ENCODE measurements around the gene PPP3R1.

DNA sequence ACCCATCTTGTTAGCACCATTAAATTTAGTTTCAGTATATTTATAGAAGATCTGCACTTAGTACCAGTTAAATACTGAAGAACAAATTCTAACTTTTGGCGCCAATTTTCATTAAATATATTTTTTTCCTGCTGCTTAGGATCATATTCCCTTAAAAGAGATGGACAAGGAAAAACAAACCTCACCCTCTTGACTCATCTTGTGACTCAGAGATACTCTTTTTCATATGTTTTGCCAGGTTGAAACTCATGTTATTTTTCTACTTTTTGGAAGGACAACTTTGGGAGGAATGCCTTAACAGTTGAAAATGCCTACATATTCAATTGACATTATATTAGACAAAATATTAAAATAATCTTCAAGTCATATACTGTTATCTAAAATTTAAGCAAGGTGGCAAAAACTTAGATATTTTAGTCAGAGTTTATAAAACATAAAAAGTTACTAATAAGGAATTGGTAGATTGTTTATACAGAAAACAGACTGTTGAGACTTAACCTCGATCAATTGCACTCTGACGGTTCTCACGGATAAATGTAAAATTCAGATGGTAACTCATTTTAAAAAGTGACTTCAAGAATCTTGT, 58.5 kb downstream of the PPP3R1 start:
- TF ChIP-seq POLR2AphosphoS5 (IDR thresholded peaks at IDR 0.05; ENCODE audit: low read depth, low read length), result no peak
- no peak for TF ChIP-seq SIN3A (IDR thresholded peaks at IDR 0.05; ENCODE audit: borderline replicate concordance, insufficient read depth, low read length)
- TF ChIP-seq, protein P1, sequence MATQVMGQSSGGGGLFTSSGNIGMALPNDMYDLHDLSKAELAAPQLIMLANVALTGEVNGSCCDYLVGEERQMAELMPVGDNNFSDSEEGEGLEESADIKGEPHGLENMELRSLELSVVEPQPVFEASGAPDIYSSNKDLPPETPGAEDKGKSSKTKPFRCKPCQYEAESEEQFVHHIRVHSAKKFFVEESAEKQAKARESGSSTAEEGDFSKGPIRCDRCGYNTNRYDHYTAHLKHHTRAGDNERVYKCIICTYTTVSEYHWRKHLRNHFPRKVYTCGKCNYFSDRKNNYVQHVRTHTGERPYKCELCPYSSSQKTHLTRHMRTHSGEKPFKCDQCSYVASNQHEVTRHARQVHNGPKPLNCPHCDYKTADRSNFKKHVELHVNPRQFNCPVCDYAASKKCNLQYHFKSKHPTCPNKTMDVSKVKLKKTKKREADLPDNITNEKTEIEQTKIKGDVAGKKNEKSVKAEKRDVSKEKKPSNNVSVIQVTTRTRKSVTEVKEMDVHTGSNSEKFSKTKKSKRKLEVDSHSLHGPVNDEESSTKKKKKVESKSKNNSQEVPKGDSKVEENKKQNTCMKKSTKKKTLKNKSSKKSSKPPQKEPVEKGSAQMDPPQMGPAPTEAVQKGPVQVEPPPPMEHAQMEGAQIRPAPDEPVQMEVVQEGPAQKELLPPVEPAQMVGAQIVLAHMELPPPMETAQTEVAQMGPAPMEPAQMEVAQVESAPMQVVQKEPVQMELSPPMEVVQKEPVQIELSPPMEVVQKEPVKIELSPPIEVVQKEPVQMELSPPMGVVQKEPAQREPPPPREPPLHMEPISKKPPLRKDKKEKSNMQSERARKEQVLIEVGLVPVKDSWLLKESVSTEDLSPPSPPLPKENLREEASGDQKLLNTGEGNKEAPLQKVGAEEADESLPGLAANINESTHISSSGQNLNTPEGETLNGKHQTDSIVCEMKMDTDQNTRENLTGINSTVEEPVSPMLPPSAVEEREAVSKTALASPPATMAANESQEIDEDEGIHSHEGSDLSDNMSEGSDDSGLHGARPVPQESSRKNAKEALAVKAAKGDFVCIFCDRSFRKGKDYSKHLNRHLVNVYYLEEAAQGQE (IDR thresholded peaks at IDR 0.05; ENCODE audit: insufficient read depth in 1 of 2, low read depth in 2 of 2, low read length in 2 of 2), result no peak
- no peak for TF ChIP-seq TAF1 (IDR thresholded peaks at IDR 0.05; ENCODE audit: borderline replicate concordance, insufficient read depth, low read length)
- no peak for TF ChIP-seq FOXP2 (optimal IDR thresholded peaks at IDR 0.05; ENCODE audit: borderline replicate concordance, extremely low read depth, extremely low read length, insufficient read depth)

Data from PFSK-1 (cell line).